Cerebellar cortex (tissue), 1 donor: ENCODE measurements around the gene SEMA3C.

ENCODE experiments used
- DNase-seq: peaks from one replicate; pipeline ENCODE4 v3.0.0-alpha.2; 2015; ENCODE audit warnings: low spot score

SEMA3C gene

GRCh38 chr7:80734011-80734410, 184.8 kb downstream of the SEMA3C start:
- no peak for DNase-seq

- no peak for DNase-seq
These were observed 185.4 kb downstream of the SEMA3C start for GRCh38 chr7:80733333-80733915.

- no peak for DNase-seq
These were observed 186.2 kb downstream of the SEMA3C start for GRCh38 chr7:80732630-80733029.

GRCh38 chr7:80731281-80731680, 187.6 kb downstream of the SEMA3C start:
- no peak for DNase-seq

- no peak for DNase-seq
These were observed 189.1 kb downstream of the SEMA3C start for GRCh38 chr7:80729591-80730320.

GRCh38 chr7:80726666-80727065, 192.2 kb downstream of the SEMA3C start:
- no peak for DNase-seq

GRCh38 chr7:80725181-80725611, 193.7 kb downstream of the SEMA3C start:
- DNase-seq, result no peak

GRCh38 chr7:80724249-80724871, 194.5 kb downstream of the SEMA3C start:
- peak; percentile 39 for DNase-seq

GRCh38 chr7:80722616-80723195, 196.1 kb downstream of the SEMA3C start:
- peak; percentile 46 for DNase-seq

GRCh38 chr7:80721883-80722615, 196.8 kb downstream of the SEMA3C start:
- DNase-seq, result peak; percentile 37

- no peak for DNase-seq
These were observed 198.7 kb downstream of the SEMA3C start for GRCh38 chr7:80720146-80720545.

GRCh38 chr7:80719261-80719660, 199.6 kb downstream of the SEMA3C start:
- DNase-seq, result no peak

GRCh38 chr7:80711531-80711930, 207.3 kb downstream of the SEMA3C start:
- DNase-seq, result no peak

GRCh38 chr7:80708123-80708522, 210.7 kb downstream of the SEMA3C start:
- no peak for DNase-seq

- no peak for DNase-seq
These were observed 211.5 kb downstream of the SEMA3C start for GRCh38 chr7:80707318-80707717.

GRCh38 chr7:80705130-80705781, 213.6 kb downstream of the SEMA3C start:
- no peak for DNase-seq

GRCh38 chr7:80703272-80703671, 215.6 kb downstream of the SEMA3C start:
- DNase-seq, result no peak

- DNase-seq, result no peak
These were observed 219.1 kb downstream of the SEMA3C start for GRCh38 chr7:80699721-80700256.

- DNase-seq, result peak; percentile 61
These were observed 219.7 kb downstream of the SEMA3C start for GRCh38 chr7:80699045-80699638.
